NOMO-1 treated with dmso at 0.1 percent for 144 hours (cell line): ENCODE data around the gene RCOR1.

Source experiments
- DNase-seq: peaks from one replicate; lab custom pipeline; 2025; ENCODE audit not compliant: unreplicated experiment; lab: John Stamatoyannopoulos, UW

Gene RCOR1

GRCh38 chr14:102668291-102668873, 75.9 kb downstream of the RCOR1 start:
- DNase-seq, result no peak

- no peak for DNase-seq
Observed at GRCh38 chr14:102671410-102671809, 79.0 kb downstream of the RCOR1 start.

GRCh38 chr14:102672410-102672960, 80.0 kb downstream of the RCOR1 start:
- no peak for DNase-seq

GRCh38 chr14:102675396-102675795, 82.9 kb downstream of the RCOR1 start:
- no peak for DNase-seq

GRCh38 chr14:102678394-102678793, 85.9 kb downstream of the RCOR1 start:
- DNase-seq, result no peak

GRCh38 chr14:102683399-102684297, 91.2 kb downstream of the RCOR1 start:
- no peak for DNase-seq

GRCh38 chr14:102684298-102684663, 91.8 kb downstream of the RCOR1 start:
- no peak for DNase-seq

- no peak for DNase-seq
Observed at GRCh38 chr14:102686196-102686801, 93.8 kb downstream of the RCOR1 start.

- DNase-seq, result peak; percentile 86
Observed at GRCh38 chr14:102688290-102688689, 95.8 kb downstream of the RCOR1 start.

GRCh38 chr14:102690509-102691286, 98.2 kb downstream of the RCOR1 start:
- DNase-seq, result no peak

GRCh38 chr14:102691763-102692162, 99.3 kb downstream of the RCOR1 start:
- DNase-seq, result no peak

- no peak for DNase-seq
Observed at GRCh38 chr14:102692334-102692733, 99.9 kb downstream of the RCOR1 start.

GRCh38 chr14:102693006-102693755, 100.7 kb downstream of the RCOR1 start:
- no peak for DNase-seq

GRCh38 chr14:102694530-102695166, 102.2 kb downstream of the RCOR1 start:
- DNase-seq, result peak; percentile 12

GRCh38 chr14:102695167-102695555, 102.7 kb downstream of the RCOR1 start:
- DNase-seq, result no peak

GRCh38 chr14:102696332-102696731, 103.9 kb downstream of the RCOR1 start:
- DNase-seq, result no peak

- DNase-seq, result no peak
Observed at GRCh38 chr14:102696856-102697495, 104.5 kb downstream of the RCOR1 start.

GRCh38 chr14:102697501-102697900, 105.1 kb downstream of the RCOR1 start:
- DNase-seq, result no peak

- DNase-seq, result no peak
Observed at GRCh38 chr14:102699416-102700110, 107.1 kb downstream of the RCOR1 start.
